ENCODE results near the gene ZNF408. TPM values are rescaled to one million over a fixed set of nuclear protein-coding genes. Genes with fewer than 3 reads are reported as not detected.

The ZNF408 gene
- 14.7 and 21.3 TPM in 2 replicates for total RNA-seq

GRCh38 chr11:46700241-46701077, at the start of gene ZNF408, which contains the start of gene ARHGAP1:
TSS of gene ZNF408 (plus strand) at chr11:46701031. CDS start at chr11:46701048, 17 bp downstream.
TSS of gene ARHGAP1 (minus strand) at chr11:46700619. CDS start at chr11:46696107, 4,512 bp downstream.

GRCh38 chr11:46719048-46719542, 18.3 kb downstream of the ZNF408 start, which contains the start of gene F2:
TSS of gene F2 (plus strand) at chr11:46719213. CDS start at chr11:46719236, 23 bp downstream.

Other genes starting within 250 kb of the ZNF408 start
- 12.4 and 12.7 TPM in 2 replicates for gene AMBRA1, start 107.0 kb upstream of the ZNF408 start, total RNA-seq
- gene HARBI1, start 83.8 kb upstream of the ZNF408 start, total RNA-seq: 2.0 and 3.9 TPM in 2 replicates
- 60.8 and 75.5 TPM in 2 replicates for gene ATG13, start 83.5 kb upstream of the ZNF408 start, total RNA-seq
- 48.4 and 59.6 TPM in 2 replicates for gene ARHGAP1, start 412 bp upstream of the ZNF408 start, total RNA-seq
- not detected in 2 replicates for gene F2, start 18.2 kb downstream of the ZNF408 start, total RNA-seq
- 31.7 and 40.3 TPM in 2 replicates for gene CKAP5, start 145.2 kb downstream of the ZNF408 start, total RNA-seq
- 5.7 and 10.3 TPM in 2 replicates for gene LRP4, start 217.5 kb downstream of the ZNF408 start, total RNA-seq
- 24.4 and 26.0 TPM in 2 replicates for gene CSTPP1, start 235.7 kb downstream of the ZNF408 start, total RNA-seq